Calu3 (cell line): ENCODE results near the gene TRIM28. TPM values are rescaled to one million over a fixed set of nuclear protein-coding genes. Genes with fewer than 3 reads are reported as not detected.

ENCODE experiments used
- BruUV-seq: library from RNA; stranded (reverse); fragments of 400-500 nt; replicated peaks from 2 replicates; lab custom pipeline; 2021; lab: Mats Ljungman, UMichigan
- CTCF ChIA-PET: fragments of 300-600 bp; sonication (Branson Sonifier 250); formaldehyde crosslinking; loops from one replicate; lab custom pipeline; 2022; ENCODE audit warnings: antibody characterized with exemption; lab: Charles Lee
- DNase-seq: peaks from one replicate; pipeline ENCODE4 v3.0.0; 2022
- H3K27ac Mint-ChIP-seq: one replicate; pipeline ENCODE4 v1.8.0; 2022; ENCODE audit warnings: mixed read lengths; ENCODE audit not compliant: unreplicated experiment
- H3K27me3 Mint-ChIP-seq: one replicate; pipeline ENCODE4 v1.8.0; 2022; ENCODE audit warnings: mixed read lengths; ENCODE audit not compliant: unreplicated experiment
- H3K36me3 Mint-ChIP-seq: one replicate; pipeline ENCODE4 v1.8.0; 2022; ENCODE audit warnings: mild to moderate bottlenecking, moderate library complexity, mixed read lengths; ENCODE audit not compliant: insufficient read depth, unreplicated experiment
- H3K4me1 Mint-ChIP-seq: one replicate; pipeline ENCODE4 v1.8.0; 2022; ENCODE audit warnings: mild to moderate bottlenecking, low read depth, mixed read lengths; ENCODE audit not compliant: unreplicated experiment
- H3K4me3 Mint-ChIP-seq: one replicate; pipeline ENCODE4 v1.8.0; 2022; ENCODE audit warnings: mild to moderate bottlenecking, low read depth, moderate library complexity, mixed read lengths; ENCODE audit not compliant: unreplicated experiment
- H3K9me3 Mint-ChIP-seq: one replicate; pipeline ENCODE4 v1.8.0; 2022; ENCODE audit warnings: low read depth, mixed read lengths; ENCODE audit not compliant: unreplicated experiment
- intact Hi-C: fragments of 100-400 bp; cut with micrococcal nuclease; formaldehyde crosslinking; loops from one replicate; pipeline ENCODE4 v1.10.0; 2022; ENCODE audit not compliant: unreplicated experiment
- total RNA-seq: library from RNA; stranded (reverse); gene quantifications from 2 replicates; pipeline ENCODE4 v1.2.3, GENCODE V29; 2022
- TF ChIP-seq, protein P1 (sequence below): fragments of 200-600 bp; IDR thresholded peaks from one replicate; pipeline ENCODE4 v1.8.0; 2022; ENCODE audit warnings: antibody characterized with exemption; ENCODE audit not compliant: unreplicated experiment

TRIM28 gene
- total RNA-seq, 1 experiment from 2014 or later = 582 TPM

DNA sequence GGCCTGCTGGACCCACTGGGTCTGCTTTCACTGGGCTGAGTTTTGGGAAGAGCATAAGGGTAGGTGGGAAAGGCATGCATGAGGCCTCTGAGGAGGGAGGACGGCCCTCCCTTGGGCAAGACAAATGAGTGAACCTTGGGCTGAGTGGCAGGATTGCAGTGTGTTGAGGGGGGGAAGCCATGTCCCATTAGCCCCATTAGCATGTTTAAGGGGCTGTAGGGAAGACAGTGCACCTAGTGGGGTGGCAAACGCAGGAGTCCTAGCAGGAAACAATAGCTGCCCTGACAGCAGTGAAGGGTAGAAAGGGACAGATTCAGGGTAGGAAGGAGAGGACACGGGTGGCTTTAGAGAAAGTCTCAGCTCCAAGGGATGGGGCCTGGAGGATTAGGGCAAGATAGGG is 21.2 kb upstream of the TRIM28 start:
- CTCF ChIA-PET = no interaction called here
- TF ChIP-seq, protein P1, sequence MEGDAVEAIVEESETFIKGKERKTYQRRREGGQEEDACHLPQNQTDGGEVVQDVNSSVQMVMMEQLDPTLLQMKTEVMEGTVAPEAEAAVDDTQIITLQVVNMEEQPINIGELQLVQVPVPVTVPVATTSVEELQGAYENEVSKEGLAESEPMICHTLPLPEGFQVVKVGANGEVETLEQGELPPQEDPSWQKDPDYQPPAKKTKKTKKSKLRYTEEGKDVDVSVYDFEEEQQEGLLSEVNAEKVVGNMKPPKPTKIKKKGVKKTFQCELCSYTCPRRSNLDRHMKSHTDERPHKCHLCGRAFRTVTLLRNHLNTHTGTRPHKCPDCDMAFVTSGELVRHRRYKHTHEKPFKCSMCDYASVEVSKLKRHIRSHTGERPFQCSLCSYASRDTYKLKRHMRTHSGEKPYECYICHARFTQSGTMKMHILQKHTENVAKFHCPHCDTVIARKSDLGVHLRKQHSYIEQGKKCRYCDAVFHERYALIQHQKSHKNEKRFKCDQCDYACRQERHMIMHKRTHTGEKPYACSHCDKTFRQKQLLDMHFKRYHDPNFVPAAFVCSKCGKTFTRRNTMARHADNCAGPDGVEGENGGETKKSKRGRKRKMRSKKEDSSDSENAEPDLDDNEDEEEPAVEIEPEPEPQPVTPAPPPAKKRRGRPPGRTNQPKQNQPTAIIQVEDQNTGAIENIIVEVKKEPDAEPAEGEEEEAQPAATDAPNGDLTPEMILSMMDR = no peak
- intact Hi-C loops = no loop called here
- Mint-ChIP-seq H3K36me3 (peaks cover 30% of the 10 kb centered on the region), H3K27ac (no peak overlapping the region), H3K4me3 (no peak overlapping the region), H3K4me1 (peaks cover 23% of the 10 kb centered on the region), H3K9me3 (no peaks in the 10 kb centered on the region), H3K27me3 (no peaks in the 10 kb centered on the region)
- no TSS peak for BruUV-seq
- no peak for DNase-seq

DNA sequence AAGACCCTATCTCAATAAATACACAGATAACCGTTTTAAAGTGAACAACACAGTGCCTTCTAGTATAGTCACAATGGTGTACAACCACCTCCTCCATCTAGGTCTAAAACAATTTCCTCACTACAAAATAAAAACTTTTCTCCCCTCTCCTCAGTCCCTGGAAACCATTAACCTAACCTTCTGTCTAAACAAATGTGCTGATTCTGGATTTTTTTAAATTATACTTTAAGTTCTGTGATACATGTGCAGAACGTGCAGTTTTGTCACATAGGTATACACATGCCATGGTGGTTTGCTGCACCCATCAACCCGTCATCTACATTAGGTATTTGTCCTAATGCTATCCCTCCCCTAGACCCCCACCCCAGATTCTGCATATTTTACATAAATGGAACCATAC is 14.5 kb upstream of the TRIM28 start:
- CTCF ChIA-PET = interaction anchor here (0.6 to 1.6 kb wide), 2 partner anchors 9 to 30 kb away, joined by 4 to 9 read pairs; partner anchors contain the start of gene ZBTB45
- Mint-ChIP-seq H3K27me3 (peaks cover 47% of the 10 kb centered on the region), H3K36me3 (no peaks in the 10 kb centered on the region), H3K4me3 (no peak overlapping the region), H3K4me1 (no peaks in the 10 kb centered on the region), H3K27ac (no peak overlapping the region), H3K9me3 (no peaks in the 10 kb centered on the region)
- BruUV-seq = no TSS peak
- intact Hi-C loops = no loop called here
- TF ChIP-seq, protein P1 = no peak
- no peak for DNase-seq

DNA sequence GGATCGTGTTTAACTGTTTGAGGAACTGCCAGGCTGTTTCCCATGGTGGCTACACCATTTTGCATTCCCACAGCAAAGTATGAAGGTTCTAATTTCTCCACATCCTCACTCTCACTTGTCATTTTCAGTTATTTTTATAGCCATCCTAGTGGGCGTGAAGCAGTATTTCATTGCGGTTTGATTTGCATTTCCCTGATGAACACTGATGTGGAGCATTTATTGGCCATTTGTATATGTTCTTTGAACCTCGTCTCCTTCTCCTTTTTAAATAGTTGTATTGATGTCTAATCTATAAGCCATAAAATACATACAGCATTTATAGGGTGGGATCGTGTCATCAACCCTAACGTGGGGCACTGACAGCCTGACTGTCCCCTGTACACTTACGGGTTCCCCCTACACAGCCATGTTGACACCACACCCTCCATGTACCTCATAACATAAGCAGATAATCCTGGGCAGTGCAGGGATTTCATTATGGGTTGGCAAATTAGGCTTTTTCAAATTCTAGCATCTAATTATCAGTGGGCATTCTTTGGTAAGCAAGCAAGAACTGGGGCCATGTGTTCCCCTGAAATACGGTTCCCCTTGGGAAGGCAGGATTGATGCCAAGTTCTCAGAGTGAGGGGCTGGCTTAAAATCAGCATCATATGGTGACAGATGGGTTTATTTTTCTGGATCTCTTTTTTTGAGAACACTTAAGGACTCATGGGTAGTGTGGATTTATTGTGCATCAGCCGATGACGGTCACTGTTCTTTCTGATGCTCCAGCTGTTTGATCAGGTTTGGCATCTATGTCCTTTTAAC is 12.6 kb upstream of the TRIM28 start:
- Mint-ChIP-seq H3K4me3 (no peak overlapping the region), H3K9me3 (no peaks in the 10 kb centered on the region), H3K27ac (no peak overlapping the region), H3K4me1 (no peaks in the 10 kb centered on the region), H3K27me3 (peaks cover 47% of the 10 kb centered on the region), H3K36me3 (no peaks in the 10 kb centered on the region)
- no peak for DNase-seq
- intact Hi-C loops = no loop called here
- CTCF ChIA-PET = interaction anchor here (1.2 kb wide), 1 partner anchor 12 kb away, joined by 3 read pairs; the partner anchor contains the start of gene TRIM28
- TF ChIP-seq, protein P1 = no peak
- BruUV-seq = no TSS peak

DNA sequence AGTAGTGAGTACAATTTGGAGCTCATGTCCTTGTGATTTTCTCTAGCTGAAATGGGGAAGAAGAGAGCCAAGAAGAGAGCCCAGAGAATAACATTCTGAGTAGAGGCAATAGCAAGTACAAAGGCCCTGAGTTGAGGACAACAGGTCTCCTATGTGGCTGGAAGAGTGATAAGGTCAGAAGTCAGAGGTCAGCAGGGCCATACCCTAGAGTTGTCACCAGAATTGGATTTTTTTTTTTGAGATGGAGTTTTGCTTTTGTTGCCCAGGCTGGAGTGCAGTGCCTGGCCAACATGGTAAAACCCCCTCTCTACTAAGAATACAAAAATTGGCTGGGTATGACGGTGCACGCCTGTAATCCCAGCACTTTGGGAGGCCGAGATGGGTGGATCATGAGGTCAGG is 8.0 kb upstream of the TRIM28 start:
- Mint-ChIP-seq H3K27me3 (peaks cover 69% of the 10 kb centered on the region), H3K36me3 (peaks cover 5% of the 10 kb centered on the region), H3K4me1 (peaks cover 11% of the 10 kb centered on the region), H3K9me3 (no peaks in the 10 kb centered on the region), H3K27ac (no peak overlapping the region), H3K4me3 (no peak overlapping the region)
- TF ChIP-seq, protein P1 = no peak
- intact Hi-C loops = no loop called here
- BruUV-seq = no TSS peak
- CTCF ChIA-PET = no interaction called here
- no peak for DNase-seq
